ENCODE results near the gene COQ8A.
"Not testable (repeated sequence)": the region's sequence is repeated elsewhere in the genome, so short reads cannot be mapped to it uniquely, and the experiment has no call there.

COQ8A gene

DNA sequence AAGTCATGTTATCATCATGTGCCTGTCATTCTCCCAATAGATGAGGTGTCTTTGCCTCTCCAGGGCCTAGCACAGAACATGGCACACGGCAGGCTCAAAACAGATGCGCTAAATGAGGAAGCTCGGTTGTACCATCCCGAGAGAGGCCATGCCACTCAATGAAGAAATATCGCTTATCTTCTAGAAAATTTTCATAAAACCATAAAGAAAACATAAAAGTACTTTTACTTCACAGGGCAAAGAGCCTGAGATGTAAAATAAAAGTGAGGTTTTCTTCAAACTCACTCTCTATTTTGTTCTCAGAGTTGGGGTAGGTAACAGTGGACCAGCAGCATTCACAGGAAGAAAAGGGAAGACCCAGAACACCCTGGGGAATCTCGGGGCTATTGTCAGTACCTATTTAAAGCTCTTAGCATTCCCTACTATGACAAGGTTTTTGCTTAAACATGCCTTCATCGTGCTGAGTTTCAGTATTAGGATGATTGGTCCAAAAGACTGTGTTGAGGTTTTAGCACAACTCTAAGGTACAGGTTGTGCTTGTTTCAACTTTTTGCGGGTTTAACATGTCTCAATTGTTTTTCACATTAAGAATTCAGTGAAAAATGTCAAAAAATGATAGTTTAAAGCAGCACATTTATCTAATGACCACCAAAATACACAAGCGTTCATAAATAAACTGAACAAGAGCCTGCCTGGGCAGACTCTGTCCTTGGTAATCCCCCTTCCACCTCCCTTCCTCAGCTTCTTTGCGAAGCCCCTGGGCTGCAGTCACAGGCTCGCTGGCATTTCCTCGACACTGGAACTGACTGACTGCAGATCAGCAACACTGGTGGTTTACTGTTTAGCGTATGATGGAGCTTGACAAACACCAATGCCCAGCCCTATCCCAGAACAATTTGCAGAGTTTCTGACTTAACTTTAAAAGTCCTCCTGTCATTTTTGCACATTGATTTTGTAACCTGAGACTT lies 55.6 kb downstream of the COQ8A start:
- TF ChIP-seq, protein P1, sequence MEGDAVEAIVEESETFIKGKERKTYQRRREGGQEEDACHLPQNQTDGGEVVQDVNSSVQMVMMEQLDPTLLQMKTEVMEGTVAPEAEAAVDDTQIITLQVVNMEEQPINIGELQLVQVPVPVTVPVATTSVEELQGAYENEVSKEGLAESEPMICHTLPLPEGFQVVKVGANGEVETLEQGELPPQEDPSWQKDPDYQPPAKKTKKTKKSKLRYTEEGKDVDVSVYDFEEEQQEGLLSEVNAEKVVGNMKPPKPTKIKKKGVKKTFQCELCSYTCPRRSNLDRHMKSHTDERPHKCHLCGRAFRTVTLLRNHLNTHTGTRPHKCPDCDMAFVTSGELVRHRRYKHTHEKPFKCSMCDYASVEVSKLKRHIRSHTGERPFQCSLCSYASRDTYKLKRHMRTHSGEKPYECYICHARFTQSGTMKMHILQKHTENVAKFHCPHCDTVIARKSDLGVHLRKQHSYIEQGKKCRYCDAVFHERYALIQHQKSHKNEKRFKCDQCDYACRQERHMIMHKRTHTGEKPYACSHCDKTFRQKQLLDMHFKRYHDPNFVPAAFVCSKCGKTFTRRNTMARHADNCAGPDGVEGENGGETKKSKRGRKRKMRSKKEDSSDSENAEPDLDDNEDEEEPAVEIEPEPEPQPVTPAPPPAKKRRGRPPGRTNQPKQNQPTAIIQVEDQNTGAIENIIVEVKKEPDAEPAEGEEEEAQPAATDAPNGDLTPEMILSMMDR (IDR thresholded peaks at IDR 0.05; ENCODE audit: borderline replicate concordance, insufficient read depth, low read depth, low read length): no peak
- H3K4me3 ChIP-seq (ENCODE audit: low read depth, low read length): no peak overlapping the region

DNA sequence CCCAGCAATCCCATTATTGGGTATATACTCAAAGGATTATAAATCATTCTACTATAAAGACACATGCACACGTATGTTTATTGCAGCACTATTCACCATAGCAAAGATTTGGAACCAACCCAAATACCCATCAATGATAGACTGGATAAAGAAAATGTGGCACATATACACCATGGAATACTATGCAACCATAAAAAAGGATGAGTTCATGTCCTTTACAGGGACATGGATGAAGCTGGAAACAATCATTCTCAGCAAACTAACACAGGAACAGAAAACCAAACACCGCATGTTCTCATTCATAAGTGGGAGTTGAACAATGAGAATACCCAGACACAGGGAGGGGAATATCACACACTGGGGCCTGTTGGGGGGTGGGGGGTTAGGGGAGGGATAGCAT lies 59.5 kb downstream of the COQ8A start:
- H3K4me3 ChIP-seq (ENCODE audit: low read depth, low read length): not testable (repeated sequence)

DNA sequence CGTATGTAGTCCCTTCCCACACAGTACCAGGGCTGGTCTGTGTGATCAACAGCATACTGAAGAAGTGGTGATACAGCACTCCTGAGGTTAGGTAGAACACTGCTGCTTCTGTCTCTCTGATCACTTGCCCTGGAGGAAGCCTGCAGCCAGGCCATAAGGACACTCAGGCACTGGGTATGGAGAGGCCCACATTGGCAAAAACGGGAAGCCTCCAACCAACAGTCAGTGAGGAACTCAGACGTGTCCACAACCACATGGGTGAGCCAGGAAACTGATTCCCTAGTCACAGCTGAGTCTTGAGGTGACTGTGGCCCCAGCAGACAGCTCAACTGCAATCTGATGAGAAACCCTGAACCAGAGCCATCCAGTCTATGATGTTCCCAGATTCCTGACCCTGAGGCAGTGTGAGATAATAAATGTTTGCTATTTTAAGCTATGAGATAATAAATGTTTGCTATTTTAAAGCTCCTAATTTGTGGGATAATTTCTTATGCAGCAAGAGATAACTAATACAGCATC lies 62.5 kb downstream of the COQ8A start:
- H3K4me3 ChIP-seq (ENCODE audit: low read depth, low read length): no peak overlapping the region
- TF ChIP-seq, protein P1 (IDR thresholded peaks at IDR 0.05; ENCODE audit: borderline replicate concordance, insufficient read depth, low read depth, low read length): no peak

DNA sequence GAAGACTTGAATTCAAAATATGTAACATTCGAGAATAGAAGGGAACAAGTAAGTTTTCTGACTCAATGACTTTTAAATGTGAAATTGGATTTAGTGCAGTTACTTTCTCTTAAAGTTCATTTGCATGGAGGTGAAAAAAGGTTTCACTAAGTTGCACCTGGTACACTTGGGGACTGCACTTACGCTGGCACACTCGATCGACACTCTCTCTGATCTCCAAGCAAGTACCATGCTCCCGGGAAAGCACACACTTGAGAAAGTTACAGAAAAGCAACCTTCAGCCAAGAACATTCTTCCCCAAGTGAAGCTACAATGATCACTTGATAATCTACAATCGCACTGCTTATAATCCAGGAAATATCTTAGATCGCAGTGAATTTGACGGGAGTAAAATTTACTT lies 63.1 kb downstream of the COQ8A start:
- no peak overlapping the region for H3K4me3 ChIP-seq (ENCODE audit: low read depth, low read length)
- TF ChIP-seq, protein P1 (IDR thresholded peaks at IDR 0.05; ENCODE audit: borderline replicate concordance, insufficient read depth, low read depth, low read length): no peak

DNA sequence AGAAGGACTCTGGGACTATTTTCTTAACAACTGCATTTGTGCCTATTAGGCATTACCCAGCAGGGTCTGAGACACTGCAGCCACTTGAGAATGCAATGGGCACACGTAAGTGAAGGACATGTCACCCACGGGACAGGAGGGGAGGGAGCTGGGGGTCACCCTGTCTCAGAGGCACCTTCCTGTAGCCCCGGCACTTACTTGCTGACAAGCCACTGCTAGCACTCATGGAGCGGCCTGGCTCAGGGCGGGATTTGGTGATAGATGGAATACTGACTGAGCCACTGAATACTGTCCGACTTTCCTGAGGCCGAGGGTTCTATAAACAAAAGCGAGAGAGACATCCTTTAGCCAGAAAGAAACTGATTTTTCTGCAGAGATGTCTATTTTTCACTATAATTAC lies 64.7 kb downstream of the COQ8A start:
- no peak overlapping the region for H3K4me3 ChIP-seq (ENCODE audit: low read depth, low read length)
- TF ChIP-seq, protein P1 (IDR thresholded peaks at IDR 0.05; ENCODE audit: borderline replicate concordance, insufficient read depth, low read depth, low read length): no peak

DNA sequence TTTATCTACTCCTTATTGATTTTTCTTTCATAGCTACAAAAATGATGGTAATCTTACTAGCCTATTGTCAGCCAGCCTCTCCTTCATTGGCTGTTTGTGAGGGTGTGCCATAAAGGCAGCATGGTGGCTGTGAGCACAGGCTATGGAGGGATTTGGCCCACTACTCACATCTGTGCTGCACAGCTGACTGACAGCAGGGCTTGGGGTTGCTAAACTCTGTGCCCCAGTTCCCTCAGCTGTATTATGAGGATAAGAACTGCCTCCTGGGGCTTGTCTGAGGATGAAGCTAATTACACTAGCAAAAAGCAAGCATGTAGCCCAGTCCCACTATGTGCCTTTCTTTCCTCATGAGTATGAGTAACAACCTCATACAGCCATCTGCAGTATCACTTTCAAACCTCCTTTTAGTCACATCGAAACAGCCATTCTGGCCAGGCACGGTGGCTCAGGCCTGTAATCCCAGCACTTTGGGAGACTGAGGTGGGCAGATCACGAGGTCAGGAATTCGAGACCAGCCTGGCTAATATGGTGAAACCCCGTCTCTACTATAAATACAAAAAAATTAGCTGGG lies 66.2 kb downstream of the COQ8A start:
- TF ChIP-seq, protein P1 (IDR thresholded peaks at IDR 0.05; ENCODE audit: borderline replicate concordance, insufficient read depth, low read depth, low read length): no peak
- H3K4me3 ChIP-seq (ENCODE audit: low read depth, low read length): no peak overlapping the region

DNA sequence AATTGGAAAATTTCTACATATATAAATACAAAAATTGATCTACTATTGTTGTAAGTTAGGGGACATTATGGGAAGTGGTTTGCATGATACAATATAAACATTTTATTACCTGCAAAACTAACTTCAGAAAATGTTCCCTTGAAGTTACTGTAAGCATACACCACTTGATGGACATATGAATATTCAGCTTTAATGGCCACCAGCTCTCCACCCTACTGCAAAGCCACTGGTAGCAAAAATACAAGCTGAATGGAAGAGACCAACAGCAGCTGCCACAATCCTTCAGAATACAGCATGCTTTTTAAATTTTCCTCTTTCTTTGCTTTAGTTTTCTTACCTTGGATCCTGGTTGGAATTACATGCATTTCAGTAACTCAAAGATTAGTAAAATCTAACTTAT lies 69.8 kb downstream of the COQ8A start:
- TF ChIP-seq, protein P1 (IDR thresholded peaks at IDR 0.05; ENCODE audit: borderline replicate concordance, insufficient read depth, low read depth, low read length): no peak
- H3K4me3 ChIP-seq (ENCODE audit: low read depth, low read length): no peak overlapping the region
